C4-2B (cell line): ENCODE measurements around the gene OSBP2.

Source experiments
- H3K27ac ChIP-seq: fragments of 450-650 bp; 2 replicates; pipeline ENCODE4 v1.5.1; 2017
- ZFX ChIP-seq: fragments of 450-650 bp; IDR thresholded peaks from 2 replicates; pipeline ENCODE4 v1.6.1; 2017
- TF ChIP-seq, protein P1 (sequence below): fragments of 450-650 bp; conservative IDR thresholded peaks from 2 replicates; pipeline ENCODE4 v1.5.1; 2017; ENCODE audit warnings: mild to moderate bottlenecking

The OSBP2 gene

DNA sequence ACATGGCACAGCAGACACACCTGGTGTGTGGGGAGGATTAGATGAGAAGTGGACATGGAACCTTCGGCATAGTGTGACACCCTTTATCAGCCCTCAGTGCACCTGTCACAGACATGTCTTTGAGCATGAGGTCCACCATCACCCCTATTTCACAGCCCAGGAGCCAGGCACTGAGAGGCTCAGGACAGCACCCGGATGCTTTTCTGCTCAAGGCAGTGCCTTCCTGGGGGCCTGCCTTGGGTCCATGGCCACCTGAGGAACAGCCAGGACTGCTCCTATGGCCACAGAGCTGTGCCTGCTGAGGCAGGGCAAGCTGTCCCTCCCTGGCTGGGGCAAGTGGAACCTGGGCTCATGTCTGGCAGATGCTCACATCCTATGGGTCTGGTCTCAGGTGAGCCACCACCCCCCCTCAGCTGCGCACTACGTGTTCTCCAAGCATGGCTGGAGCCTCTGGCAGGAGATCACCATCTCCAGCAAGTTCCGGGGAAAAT, 198.1 kb downstream of the OSBP2 start:
- no peak overlapping the region for H3K27ac ChIP-seq
- TF ChIP-seq, protein P1, sequence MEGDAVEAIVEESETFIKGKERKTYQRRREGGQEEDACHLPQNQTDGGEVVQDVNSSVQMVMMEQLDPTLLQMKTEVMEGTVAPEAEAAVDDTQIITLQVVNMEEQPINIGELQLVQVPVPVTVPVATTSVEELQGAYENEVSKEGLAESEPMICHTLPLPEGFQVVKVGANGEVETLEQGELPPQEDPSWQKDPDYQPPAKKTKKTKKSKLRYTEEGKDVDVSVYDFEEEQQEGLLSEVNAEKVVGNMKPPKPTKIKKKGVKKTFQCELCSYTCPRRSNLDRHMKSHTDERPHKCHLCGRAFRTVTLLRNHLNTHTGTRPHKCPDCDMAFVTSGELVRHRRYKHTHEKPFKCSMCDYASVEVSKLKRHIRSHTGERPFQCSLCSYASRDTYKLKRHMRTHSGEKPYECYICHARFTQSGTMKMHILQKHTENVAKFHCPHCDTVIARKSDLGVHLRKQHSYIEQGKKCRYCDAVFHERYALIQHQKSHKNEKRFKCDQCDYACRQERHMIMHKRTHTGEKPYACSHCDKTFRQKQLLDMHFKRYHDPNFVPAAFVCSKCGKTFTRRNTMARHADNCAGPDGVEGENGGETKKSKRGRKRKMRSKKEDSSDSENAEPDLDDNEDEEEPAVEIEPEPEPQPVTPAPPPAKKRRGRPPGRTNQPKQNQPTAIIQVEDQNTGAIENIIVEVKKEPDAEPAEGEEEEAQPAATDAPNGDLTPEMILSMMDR = no peak
- no peak for TF ChIP-seq ZFX

DNA sequence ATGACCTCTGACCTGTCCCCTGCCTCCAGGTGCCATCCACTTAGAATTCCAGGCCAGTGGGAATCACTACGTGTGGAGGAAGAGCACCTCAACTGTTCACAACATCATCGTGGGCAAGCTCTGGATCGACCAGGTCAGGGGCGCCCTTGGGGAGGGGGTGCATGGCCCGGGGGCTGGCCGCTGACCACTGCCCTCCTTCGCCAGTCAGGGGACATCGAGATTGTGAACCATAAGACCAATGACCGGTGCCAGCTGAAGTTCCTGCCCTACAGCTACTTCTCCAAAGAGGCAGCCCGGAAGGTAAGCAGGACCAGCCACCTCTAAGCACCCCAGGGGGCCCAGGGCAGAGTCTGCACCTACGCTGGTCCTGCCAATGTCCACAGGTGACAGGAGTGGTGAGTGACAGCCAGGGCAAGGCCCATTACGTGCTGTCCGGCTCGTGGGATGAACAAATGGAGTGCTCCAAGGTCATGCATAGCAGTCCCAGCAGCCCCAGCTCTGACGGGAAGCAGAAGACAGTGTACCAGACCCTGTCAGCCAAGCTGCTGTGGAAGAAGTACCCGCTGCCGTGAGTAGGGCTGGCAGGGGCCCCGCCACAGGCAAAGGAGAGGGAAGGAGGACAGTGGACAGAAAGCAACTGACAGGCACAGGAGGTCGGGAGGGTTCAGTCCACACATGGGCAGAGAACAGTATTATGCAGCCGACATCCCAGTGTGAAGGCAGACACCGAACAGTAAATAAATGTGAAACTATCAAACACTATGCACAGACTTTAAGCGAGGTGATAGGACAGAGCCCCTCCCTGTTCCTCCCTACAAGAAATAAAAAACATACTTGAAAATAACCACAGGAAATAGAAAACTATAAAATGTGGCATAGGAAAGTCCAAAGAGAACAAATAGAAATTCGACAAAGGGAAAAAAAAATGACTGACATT, 199.0 kb downstream of the OSBP2 start:
- TF ChIP-seq, protein P1 = no peak
- TF ChIP-seq ZFX = no peak
- H3K27ac ChIP-seq = no peak overlapping the region

DNA sequence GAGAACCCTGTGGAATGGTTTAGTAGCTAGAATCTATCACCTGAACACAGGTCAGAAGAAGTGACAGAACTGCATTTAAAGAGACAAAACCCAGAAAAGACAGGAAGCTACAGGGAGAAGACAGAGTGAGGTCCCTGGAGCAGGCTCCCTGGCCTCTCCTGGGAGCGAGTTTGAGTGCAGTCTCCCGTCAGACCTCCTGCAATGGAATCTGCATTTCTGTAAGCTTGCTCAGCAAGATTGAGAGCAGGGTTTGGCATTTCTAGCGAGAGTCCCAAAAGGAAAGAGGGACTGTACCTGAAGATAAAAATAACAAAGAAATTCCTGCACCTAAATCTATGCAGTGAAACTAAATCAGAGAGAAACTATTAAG, 199.7 kb downstream of the OSBP2 start:
- TF ChIP-seq, protein P1 = no peak
- no peak for TF ChIP-seq ZFX
- H3K27ac ChIP-seq = no peak overlapping the region

DNA sequence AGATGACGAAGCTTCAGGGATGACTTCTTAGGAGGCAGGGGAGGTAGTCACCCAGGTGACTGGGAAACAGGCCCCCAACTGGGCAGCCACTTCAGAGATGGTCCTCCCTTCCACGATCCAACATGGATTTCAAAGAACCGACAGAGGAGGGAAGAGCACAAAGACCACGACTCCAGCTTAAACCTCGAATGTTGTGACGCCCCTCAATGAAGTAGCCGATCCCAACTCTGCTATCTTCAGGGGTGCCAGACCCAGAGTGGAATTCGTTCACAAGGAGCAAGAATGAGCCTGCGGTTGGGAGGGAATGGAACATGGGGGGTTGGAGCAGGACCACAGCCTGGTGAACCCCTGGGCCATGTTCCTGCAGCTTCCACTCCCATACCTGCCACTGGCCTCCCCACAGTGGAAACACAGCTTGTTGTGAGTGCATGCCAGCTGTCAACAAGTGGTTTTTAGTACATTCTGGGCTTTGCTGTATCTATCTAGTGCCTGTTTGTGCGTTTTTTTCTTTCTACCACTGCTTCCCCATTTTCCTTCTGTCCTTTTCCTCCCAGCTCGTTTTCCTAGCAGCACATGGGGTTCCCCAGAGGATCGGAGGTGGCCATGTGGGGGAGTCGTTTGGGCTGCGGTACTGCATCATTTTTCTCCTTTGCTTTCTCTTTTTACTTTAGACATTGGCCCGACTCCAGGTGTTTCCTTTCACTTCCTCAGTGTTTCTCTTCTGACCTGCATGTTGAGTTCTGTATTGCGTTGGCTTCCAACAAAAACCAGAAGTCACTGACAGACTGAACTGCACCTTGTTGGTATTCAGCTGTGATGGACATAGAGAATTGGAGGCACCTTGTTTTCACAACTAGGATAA, 208.1 kb downstream of the OSBP2 start:
- TF ChIP-seq, protein P1 = no peak
- TF ChIP-seq ZFX = no peak
- no peak overlapping the region for H3K27ac ChIP-seq

DNA sequence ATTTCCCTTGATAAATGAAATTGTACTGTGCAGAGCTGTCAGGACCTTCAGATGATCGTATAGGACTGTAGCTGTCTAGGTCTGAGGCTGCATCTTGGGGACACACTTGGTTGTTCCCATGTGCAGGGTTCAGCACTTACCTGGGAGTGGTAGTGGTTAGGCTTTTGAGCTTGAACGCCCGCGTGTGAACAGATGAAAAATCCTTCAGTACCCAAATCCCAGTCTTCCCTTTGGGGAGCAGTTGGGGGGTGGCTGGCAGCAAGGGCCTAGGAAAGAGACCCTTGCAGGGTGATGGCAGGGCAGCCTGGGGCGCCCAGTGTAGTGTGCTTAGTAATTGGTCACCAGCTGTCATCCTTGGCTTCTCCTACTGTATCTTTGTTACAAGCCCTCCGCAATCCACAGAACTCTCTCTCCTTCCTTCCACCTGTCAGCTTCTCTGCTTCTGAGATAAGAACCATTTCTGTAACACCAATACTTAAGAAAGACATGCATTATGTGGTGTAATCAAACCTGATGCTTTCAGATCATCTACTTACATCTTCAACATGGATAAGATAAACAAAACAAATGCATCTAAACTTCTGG, 209.3 kb downstream of the OSBP2 start:
- TF ChIP-seq ZFX = no peak
- TF ChIP-seq, protein P1 = no peak
- H3K27ac ChIP-seq = no peak overlapping the region

DNA sequence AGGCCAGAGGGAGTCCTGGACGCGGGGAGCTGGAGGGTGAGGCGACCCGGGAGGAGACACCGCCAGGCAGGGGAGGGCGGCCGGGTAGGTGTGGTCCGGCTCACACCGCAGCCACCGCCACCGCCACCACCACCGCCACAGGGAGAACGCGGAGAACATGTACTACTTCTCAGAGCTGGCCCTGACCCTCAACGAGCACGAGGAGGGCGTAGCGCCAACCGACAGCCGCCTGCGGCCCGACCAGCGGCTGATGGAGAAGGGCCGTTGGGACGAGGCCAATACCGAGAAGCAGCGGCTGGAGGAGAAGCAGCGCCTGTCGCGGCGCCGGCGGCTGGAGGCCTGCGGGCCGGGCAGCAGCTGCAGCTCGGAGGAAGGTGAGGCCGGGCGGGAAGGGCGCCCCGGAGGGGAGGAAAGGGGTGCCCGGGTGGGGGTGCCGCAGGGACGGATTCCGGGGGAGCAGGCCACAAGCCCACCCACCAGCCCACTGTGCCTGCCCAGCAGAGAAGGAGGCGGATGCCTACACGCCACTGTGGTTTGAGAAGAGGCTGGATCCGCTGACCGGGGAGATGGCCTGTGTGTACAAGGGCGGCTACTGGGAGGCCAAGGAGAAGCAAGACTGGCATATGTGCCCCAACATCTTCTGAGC, 211.1 kb downstream of the OSBP2 start:
- no peak for TF ChIP-seq ZFX
- TF ChIP-seq, protein P1 = no peak
- no peak overlapping the region for H3K27ac ChIP-seq
